GM12872 (cell line): Measurements from ENCODE around the gene DPP6.

Source experiments
- TF ChIP-seq, protein P1 (sequence below): IDR thresholded peaks from 3 replicates; pipeline ENCODE4 v1.5.1; 2011; ENCODE audit warnings: low read depth, mild to moderate bottlenecking, low read length, moderate library complexity; ENCODE audit not compliant: insufficient read depth

Gene DPP6

GRCh38 chr7:154726368-154726767 lies 674.2 kb downstream of the DPP6 start:
- TF ChIP-seq, protein P1, sequence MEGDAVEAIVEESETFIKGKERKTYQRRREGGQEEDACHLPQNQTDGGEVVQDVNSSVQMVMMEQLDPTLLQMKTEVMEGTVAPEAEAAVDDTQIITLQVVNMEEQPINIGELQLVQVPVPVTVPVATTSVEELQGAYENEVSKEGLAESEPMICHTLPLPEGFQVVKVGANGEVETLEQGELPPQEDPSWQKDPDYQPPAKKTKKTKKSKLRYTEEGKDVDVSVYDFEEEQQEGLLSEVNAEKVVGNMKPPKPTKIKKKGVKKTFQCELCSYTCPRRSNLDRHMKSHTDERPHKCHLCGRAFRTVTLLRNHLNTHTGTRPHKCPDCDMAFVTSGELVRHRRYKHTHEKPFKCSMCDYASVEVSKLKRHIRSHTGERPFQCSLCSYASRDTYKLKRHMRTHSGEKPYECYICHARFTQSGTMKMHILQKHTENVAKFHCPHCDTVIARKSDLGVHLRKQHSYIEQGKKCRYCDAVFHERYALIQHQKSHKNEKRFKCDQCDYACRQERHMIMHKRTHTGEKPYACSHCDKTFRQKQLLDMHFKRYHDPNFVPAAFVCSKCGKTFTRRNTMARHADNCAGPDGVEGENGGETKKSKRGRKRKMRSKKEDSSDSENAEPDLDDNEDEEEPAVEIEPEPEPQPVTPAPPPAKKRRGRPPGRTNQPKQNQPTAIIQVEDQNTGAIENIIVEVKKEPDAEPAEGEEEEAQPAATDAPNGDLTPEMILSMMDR: no peak

GRCh38 chr7:154729056-154729455 lies 676.9 kb downstream of the DPP6 start:
- TF ChIP-seq, protein P1: no peak

GRCh38 chr7:154735766-154736165 lies 683.6 kb downstream of the DPP6 start:
- TF ChIP-seq, protein P1: no peak

DNA sequence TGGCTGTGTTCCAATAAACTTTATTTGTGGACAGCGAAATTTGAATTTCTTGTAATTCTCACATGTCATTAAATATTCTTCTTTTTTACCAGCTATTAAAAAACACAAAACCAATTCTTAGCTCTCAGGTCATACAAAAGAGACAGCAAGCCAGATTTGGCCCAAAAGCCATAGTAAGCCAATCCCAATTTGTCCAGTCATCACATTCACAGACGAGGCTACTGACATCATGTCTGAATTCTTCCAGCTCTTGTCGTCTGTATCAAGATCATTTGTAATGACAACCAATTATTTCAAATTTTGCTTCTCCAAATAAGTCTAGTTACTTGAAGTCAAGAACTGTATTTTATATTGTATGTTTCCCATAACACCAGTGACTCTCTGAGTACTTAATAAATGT lies 684.2 kb downstream of the DPP6 start:
- TF ChIP-seq, protein P1: no peak

GRCh38 chr7:154738216-154738615 lies 686.0 kb downstream of the DPP6 start:
- TF ChIP-seq, protein P1: no peak

DNA sequence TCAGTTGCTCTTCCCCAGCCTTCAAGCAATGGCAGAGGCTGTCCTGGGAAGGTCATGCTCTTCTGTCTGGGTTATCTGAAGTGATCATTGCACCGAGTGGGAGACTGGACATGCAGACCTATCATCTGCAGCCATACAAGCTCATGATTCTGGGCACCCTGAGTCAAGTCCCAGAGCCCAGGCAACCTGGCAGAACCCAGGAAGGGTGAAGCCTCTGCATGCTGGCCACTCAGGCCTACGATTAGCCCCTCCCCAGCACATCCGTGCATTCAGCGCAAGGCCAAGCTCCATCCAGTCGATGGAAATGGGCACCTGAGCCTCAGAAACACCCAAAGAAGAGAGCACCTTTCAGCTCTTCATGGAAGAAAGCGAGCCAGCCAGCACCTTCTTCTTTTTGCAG lies 688.9 kb downstream of the DPP6 start:
- TF ChIP-seq, protein P1: no peak

DNA sequence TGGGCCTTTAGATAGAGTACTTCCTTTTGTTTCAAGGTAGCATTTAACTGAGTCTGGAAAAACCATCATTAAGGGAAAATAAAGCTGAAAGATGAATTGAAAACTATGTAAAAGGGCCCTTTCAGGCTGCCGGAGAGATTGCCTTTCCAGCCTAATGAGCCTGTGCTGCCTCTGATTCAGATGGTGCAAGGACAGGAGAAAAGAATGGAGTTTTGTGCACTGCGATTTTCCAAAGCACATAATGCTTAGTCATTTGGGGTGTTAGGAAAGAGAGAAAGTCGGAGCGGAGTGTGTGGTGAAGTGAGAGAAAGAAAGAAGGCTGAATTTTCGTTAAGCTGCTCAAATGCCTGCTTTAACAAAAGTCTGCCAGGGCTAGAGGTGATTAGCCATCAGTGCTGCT lies 691.0 kb downstream of the DPP6 start:
- TF ChIP-seq, protein P1: no peak
